CD4-positive, CD25-positive, alpha-beta regulatory T cell (primary cell): ENCODE results near the gene ASIC3. TPM values are rescaled to one million over a fixed set of nuclear protein-coding genes. Genes with fewer than 3 reads are reported as not detected.
A peak's percentile ranks its signal among the peaks of the same experiment; 100 is the strongest.

Experiments
- ATAC-seq, 2 donors: fragments of 150-1000 bp; cut with Tn5 transposase; one replicate each; pipeline ENCODE4 v1.10.0; 2021; ENCODE audit warnings: low read depth in 2 of 2, moderate number of reproducible peaks in 2 of 2, moderate library complexity in 1 of 2
- DNase-seq, 3 donors: peaks; one replicate each; pipeline versions ENCODE4 v3.0.0 to v3.0.0-alpha.2; 2012 to 2022; ENCODE audit warnings: mixed read lengths in 1 of 3
- H3K27ac ChIP-seq: one replicate; pipeline ENCODE4 v1.7.0; 2013; ENCODE audit warnings: mild to moderate bottlenecking, low read length; ENCODE audit not compliant: insufficient read depth, poor library complexity, severe bottlenecking
- H3K27me3 ChIP-seq: one replicate; pipeline ENCODE4 v1.7.0; 2013; ENCODE audit warnings: low read length; ENCODE audit not compliant: control insufficient read depth, insufficient read depth
- H3K36me3 ChIP-seq: one replicate; pipeline ENCODE4 v1.7.0; 2013; ENCODE audit warnings: mild to moderate bottlenecking, low read length, moderate library complexity; ENCODE audit not compliant: control insufficient read depth, insufficient read depth
- H3K4me1 ChIP-seq: 2 replicates; pipeline ENCODE4 v1.7.0; 2013; ENCODE audit warnings: mild to moderate bottlenecking, low read length; ENCODE audit not compliant: insufficient read depth, control insufficient read depth, poor library complexity, severe bottlenecking
- H3K4me3 ChIP-seq: one replicate; pipeline ENCODE4 v1.7.0; 2013; ENCODE audit warnings: low read depth, mild to moderate bottlenecking, low read length, moderate library complexity
- H3K9me3 ChIP-seq, 2 experiments: 1 replicate in 1 of 2; 2 replicates in 1 of 2; pipeline ENCODE4 v1.7.0; 2013; ENCODE audit warnings: low read length in 2 of 2, mild to moderate bottlenecking in 1 of 2, moderate library complexity in 1 of 2; ENCODE audit not compliant: control insufficient read depth in 2 of 2
- H3K27ac Mint-ChIP-seq, 3 donors: one replicate each; pipeline ENCODE4 v1.8.0; 2020 to 2022; ENCODE audit warnings: mild to moderate bottlenecking in 3 of 3, mixed read lengths in 3 of 3, moderate library complexity in 2 of 3
- H3K27me3 Mint-ChIP-seq: one replicate; pipeline ENCODE4 v1.8.0; 2022; ENCODE audit warnings: mild to moderate bottlenecking, mixed read lengths
- H3K36me3 Mint-ChIP-seq: one replicate; pipeline ENCODE4 v1.8.0; 2020; ENCODE audit warnings: mixed read lengths
- H3K4me1 Mint-ChIP-seq, 4 donors: one replicate each; pipeline ENCODE4 v1.8.0; 2020 to 2022; ENCODE audit warnings: mixed read lengths in 4 of 4, mild to moderate bottlenecking in 1 of 4
- H3K4me3 Mint-ChIP-seq, 4 donors: one replicate each; pipeline ENCODE4 v1.8.0; 2020 to 2022; ENCODE audit warnings: mild to moderate bottlenecking in 4 of 4, mixed read lengths in 4 of 4, moderate library complexity in 3 of 4
- H3K9me3 Mint-ChIP-seq, 7 donors: one replicate each; pipeline ENCODE4 v1.8.0; 2020 to 2022; ENCODE audit warnings: mixed read lengths in 7 of 7, mild to moderate bottlenecking in 3 of 7, moderate library complexity in 2 of 7
- polyA plus RNA-seq, 4 donors: library from polyadenylated mRNA; unstranded; fragments of 300-500 nt; fragmentation: Illumina TruSeq; gene quantifications; one replicate each; pipeline ENCODE4 v1.2.3, GENCODE V29; 2021
- total RNA-seq: library from RNA; stranded (reverse); gene quantifications from one replicate; pipeline ENCODE4 v1.2.3, GENCODE V29; 2022

The ASIC3 gene
- total and polyA plus RNA-seq, 5 donors from 2014 or later, result 5.9 TPM; not detected in 4

DNA sequence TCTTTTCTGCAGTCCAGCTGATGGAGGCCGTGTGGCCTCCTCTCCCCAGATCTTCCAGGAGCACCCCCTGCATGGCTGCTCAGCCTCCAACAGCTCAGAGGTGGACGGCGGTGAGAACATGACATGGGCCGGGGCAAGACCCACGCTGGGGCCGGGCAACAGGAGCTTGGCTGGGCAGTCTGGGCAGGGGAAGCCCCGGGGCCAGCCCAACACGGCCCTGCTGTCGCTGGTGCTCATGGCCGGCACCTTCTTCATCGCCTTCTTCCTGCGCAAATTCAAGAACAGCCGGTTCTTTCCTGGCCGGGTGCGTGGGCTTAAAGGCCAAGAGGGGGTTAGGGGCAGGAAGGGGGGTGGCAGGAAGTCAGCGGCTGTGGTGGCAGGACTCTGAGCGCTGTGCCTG is 25.7 kb downstream of the ASIC3 start:
- no peaks in the 10 kb centered on the region for H3K9me3 Mint-ChIP-seq
- ATAC-seq (no peak), DNase-seq (no peak)
- peaks cover 0 to 10% (median 2%) of the 10 kb centered on the region in 4 donors for H3K4me1 Mint-ChIP-seq
- no peak overlapping the region for H3K27ac ChIP-seq
- peaks cover 10% of the 10 kb centered on the region for H3K36me3 Mint-ChIP-seq
- no peak overlapping the region for H3K27ac Mint-ChIP-seq
- peaks cover 32% of the 10 kb centered on the region for H3K36me3 ChIP-seq
- H3K9me3 ChIP-seq, result no peaks in the 10 kb centered on the region
- H3K27me3 ChIP-seq, result no peaks in the 10 kb centered on the region
- H3K4me3 ChIP-seq, result no peak overlapping the region
- H3K27me3 Mint-ChIP-seq, result no peaks in the 10 kb centered on the region
- H3K4me3 Mint-ChIP-seq, result no peak overlapping the region
- H3K4me1 ChIP-seq, result no peaks in the 10 kb centered on the region

DNA sequence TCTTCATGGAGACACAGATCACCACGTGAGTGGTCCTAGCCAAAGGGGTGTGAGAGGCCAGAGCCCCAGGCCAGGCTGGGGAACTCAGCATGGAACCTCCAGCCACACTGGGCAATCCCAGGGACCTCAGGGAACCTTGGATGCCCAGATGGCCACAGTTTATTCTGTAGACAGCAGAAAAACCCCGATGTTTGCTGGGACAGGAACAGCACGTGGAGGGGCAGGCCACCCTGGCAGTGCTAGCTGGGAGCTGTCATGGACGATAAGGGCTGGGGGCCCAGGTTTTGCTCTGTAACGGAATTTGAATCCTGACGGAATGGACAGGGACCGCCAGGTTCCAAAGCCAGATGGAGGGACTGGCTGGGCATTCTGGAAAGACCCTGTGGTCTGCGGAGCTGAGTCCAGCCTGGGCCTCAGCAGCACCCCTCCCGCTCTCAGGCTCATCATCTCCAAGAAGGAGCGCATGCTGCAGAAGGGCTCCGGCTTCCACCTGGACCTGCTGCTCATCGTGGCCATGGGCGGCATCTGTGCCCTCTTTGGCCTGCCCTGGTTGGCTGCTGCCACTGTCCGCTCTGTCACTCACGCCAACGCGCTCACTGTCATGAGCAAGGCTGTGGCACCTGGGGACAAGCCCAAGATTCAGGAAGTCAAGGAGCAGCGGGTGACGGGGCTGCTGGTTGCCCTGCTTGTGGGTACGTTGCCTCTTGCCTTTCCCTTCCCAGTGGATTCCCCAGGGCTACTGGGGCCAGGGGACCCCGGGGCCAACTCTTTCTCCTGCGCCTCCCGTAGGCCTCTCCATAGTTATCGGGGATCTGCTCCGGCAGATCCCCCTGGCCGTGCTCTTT is 26.7 kb downstream of the ASIC3 start:
- no peak overlapping the region for H3K4me3 Mint-ChIP-seq
- Histone ChIP-seq H3K4me3 (no peak overlapping the region), H3K27ac (no peak overlapping the region), H3K4me1 (peaks cover 10% of the 10 kb centered on the region), H3K9me3 (no peaks in the 10 kb centered on the region), H3K36me3 (peaks cover 22% of the 10 kb centered on the region), H3K27me3 (no peaks in the 10 kb centered on the region)
- H3K36me3 Mint-ChIP-seq, result peaks cover 6% of the 10 kb centered on the region
- no peaks in the 10 kb centered on the region for H3K9me3 Mint-ChIP-seq
- DNase-seq (no peak), ATAC-seq (no peak)
- H3K4me1 Mint-ChIP-seq, result peaks cover 0 to 20% (median 4%) of the 10 kb centered on the region in 4 donors
- no peaks in the 10 kb centered on the region for H3K27me3 Mint-ChIP-seq
- H3K27ac Mint-ChIP-seq, result no peak overlapping the region

DNA sequence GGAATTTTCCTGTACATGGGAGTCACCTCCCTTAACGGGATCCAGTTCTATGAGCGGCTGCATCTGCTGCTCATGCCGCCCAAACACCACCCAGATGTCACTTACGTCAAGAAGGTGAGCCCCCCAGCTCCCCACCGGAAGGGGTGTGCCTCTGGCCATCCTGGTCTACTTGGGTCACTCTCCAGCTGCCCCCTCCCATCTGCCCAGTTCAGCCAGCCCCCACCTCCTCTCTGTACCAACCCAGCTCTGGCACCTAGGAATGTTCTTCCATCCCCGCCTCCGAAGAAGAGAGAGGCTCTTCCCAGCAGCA is 27.3 kb downstream of the ASIC3 start:
- Histone ChIP-seq H3K4me1 (peaks cover 12% of the 10 kb centered on the region), H3K4me3 (no peak overlapping the region), H3K9me3 (no peaks in the 10 kb centered on the region), H3K27me3 (no peaks in the 10 kb centered on the region), H3K36me3 (peaks cover 22% of the 10 kb centered on the region), H3K27ac (no peak overlapping the region)
- ATAC-seq, result no peak
- Mint-ChIP-seq H3K36me3 (peaks cover 6% of the 10 kb centered on the region), H3K27me3 (no peaks in the 10 kb centered on the region), H3K4me1 (peaks cover 0 to 22% (median 4%) of the 10 kb centered on the region in 4 donors), H3K4me3 (no peak overlapping the region), H3K9me3 (no peaks in the 10 kb centered on the region), H3K27ac (no peak overlapping the region)
- no peak for DNase-seq

DNA sequence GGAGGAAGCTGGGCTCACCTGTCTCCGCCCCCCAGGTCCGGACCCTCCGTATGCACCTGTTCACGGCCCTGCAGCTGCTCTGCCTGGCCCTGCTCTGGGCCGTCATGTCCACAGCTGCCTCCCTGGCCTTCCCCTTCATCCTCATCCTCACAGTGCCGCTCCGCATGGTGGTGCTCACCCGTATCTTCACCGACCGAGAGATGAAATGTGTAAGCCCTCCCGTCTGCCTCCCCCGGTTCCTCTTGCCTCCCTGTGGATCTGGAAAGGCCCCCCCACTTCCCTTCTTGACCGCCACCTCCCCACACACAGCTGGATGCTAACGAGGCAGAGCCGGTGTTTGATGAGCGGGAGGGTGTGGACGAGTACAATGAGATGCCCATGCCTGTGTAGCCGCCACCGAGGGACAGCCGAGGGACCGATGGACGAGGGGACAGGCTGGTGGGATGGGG is 27.7 kb downstream of the ASIC3 start:
- Mint-ChIP-seq H3K27me3 (no peaks in the 10 kb centered on the region), H3K4me1 (peaks cover 0 to 22% (median 4%) of the 10 kb centered on the region in 4 donors), H3K36me3 (peaks cover 6% of the 10 kb centered on the region), H3K27ac (peak overlapping the region in 1 of 3 donors; percentile 32), H3K9me3 (no peaks in the 10 kb centered on the region), H3K4me3 (no peak overlapping the region)
- H3K27me3 ChIP-seq, result no peaks in the 10 kb centered on the region
- no peak for DNase-seq
- ATAC-seq, result no peak
- no peaks in the 10 kb centered on the region for H3K9me3 ChIP-seq
- H3K4me3 ChIP-seq, result no peak overlapping the region
- H3K36me3 ChIP-seq, result peaks cover 22% of the 10 kb centered on the region
- H3K27ac ChIP-seq, result no peak overlapping the region
- peaks cover 15% of the 10 kb centered on the region for H3K4me1 ChIP-seq

DNA sequence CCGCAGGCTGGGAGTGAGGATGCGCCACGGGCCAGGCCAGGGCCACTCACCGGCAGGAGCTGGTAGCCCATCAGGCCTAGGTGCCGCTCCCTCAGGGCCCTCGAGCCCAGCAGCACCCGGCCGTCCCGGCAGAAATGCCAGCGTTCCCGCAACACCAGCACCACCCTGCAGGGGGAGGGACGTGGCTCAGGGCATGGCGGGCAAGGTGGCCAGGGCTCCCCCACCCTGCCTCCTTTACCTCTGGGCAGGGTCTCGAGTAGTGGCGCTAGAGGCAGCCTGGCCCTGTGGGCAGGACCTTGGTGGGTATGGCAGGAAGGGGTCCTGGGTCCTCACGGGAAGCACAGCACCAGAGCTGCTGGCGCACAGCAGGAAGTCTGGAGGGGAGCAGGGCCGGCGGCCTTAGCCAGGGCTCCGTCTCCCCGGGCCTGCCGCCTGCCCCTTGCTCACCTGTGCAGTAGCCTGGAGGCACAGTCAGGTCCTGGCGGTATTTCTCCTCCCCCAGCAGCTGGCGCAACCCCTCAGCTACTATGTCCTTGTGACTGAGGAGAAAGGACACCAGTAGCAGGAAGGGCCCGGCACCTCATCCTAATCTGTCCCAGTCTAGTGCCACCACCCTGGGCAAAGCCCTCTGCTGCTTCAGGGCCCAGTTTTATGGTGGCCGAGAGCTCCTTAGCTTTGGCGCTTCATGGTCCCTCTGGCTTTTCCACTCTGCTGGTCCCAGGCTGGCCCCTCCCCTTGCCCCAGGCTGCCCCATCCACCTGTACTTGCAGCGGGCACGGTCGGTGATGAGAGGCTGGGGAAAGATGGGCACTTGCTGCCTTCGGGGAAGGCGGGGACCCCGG is 28.8 kb downstream of the ASIC3 start:
- Histone ChIP-seq H3K36me3 (peaks cover 17% of the 10 kb centered on the region), H3K27me3 (no peaks in the 10 kb centered on the region), H3K4me3 (no peak overlapping the region), H3K4me1 (peaks cover 26% of the 10 kb centered on the region), H3K27ac (no peak overlapping the region), H3K9me3 (no peaks in the 10 kb centered on the region)
- Mint-ChIP-seq H3K4me3 (peak overlapping the region in 1 of 4 donors; percentile 40), H3K27ac (no peak overlapping the region), H3K4me1 (peaks cover 0 to 26% (median 4%) of the 10 kb centered on the region in 4 donors), H3K36me3 (peaks cover 2% of the 10 kb centered on the region), H3K27me3 (no peaks in the 10 kb centered on the region), H3K9me3 (no peaks in the 10 kb centered on the region)
- DNase-seq (no peak), ATAC-seq (no peak)

DNA sequence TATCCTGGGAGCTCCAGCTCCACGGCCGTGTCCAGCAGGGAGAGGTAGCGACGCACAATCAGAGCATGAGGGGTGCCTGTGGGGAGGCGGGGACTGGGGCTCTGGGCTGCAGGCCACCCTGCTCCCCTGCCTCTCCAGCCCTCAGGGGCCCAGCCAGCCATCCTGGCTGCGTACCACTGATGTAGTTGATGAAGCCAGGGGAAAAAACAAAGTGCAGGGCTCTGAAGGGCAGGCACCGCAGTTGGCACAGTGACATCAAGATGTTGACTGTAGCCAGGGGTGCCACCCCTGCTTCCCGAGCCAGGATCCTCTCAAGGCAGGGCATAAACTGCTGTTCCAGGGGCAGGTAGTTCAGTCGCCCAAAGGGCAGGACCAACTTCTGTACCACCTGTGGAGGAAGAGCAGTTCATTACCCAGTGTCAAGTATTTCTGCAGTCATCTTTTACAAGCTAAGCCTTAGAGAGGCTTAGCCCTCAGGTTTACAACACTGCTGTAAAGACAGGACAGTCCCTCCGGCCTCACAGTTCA is 29.4 kb downstream of the ASIC3 start:
- peak overlapping the region in 2 of 3 donors; percentile 72 to 86 for H3K27ac Mint-ChIP-seq

DNA sequence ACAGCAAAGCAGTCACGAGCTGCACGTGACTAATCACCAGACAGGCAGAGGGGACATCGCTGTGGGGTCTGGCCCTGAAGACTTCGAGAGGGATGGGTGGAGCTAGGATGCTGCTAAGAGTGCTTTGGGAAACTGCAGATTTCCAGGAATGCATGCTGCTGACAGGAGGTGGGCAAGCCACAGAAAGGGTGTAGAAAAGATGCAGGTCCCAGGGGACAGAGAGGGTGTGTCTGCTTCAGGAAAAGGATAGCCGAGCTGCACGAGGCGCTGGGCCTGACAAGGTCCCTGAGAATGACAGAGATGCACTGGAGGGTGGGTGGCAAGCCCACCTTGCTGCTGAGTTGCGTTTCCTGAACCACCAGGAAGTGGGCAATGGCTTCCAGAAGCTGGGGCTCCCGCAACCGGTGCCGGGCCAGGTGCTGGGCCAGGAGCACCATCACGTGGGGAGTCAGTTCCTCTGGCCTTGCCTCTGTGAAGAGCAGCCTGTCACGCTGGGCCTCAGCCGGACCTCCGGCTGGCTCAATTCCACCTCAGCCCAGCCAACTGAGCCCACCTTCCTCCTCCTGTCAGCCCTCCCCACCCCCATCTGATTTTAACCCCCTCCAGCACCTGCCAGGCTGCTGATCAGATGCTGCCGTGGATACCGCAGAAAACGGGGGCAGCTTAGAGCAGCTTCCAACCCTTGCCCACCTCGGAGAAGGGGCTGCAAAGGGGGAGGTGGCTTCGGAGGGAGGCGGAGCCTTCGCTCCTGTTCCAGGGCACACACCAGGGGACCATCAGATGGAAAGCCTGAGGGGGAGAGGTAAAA is 30.1 kb downstream of the ASIC3 start:
- H3K27me3 Mint-ChIP-seq, result no peaks in the 10 kb centered on the region
- Histone ChIP-seq H3K27me3 (no peaks in the 10 kb centered on the region), H3K4me3 (no peak overlapping the region), H3K36me3 (peaks cover 17% of the 10 kb centered on the region), H3K9me3 (no peaks in the 10 kb centered on the region), H3K27ac (no peak overlapping the region), H3K4me1 (peaks cover 37% of the 10 kb centered on the region)
- H3K36me3 Mint-ChIP-seq, result no peaks in the 10 kb centered on the region
- no peaks in the 10 kb centered on the region for H3K9me3 Mint-ChIP-seq
- peak overlapping the region; percentile 66 to 88 (median 68) for H3K4me3 Mint-ChIP-seq
- peaks cover 0 to 34% (median 9%) of the 10 kb centered on the region in 4 donors for H3K4me1 Mint-ChIP-seq
- no peak for DNase-seq
- H3K27ac Mint-ChIP-seq, result peak overlapping the region; percentile 72 to 94 (median 86)
- ATAC-seq, result no peak

More for the DNA sequence above, 29.4 kb downstream of the ASIC3 start:
- DNase-seq (no peak), ATAC-seq (no peak)
- Mint-ChIP-seq H3K27me3 (no peaks in the 10 kb centered on the region), H3K9me3 (no peaks in the 10 kb centered on the region), H3K36me3 (no peaks in the 10 kb centered on the region), H3K4me3 (peak overlapping the region in 3 of 4 donors; percentile 63 to 70 (median 67)), H3K4me1 (peaks cover 0 to 31% (median 6%) of the 10 kb centered on the region in 4 donors)
- H3K9me3 ChIP-seq, result no peaks in the 10 kb centered on the region
- no peak overlapping the region for H3K27ac ChIP-seq
- peaks cover 33% of the 10 kb centered on the region for H3K4me1 ChIP-seq
- no peak overlapping the region for H3K4me3 ChIP-seq
- no peaks in the 10 kb centered on the region for H3K27me3 ChIP-seq
- H3K36me3 ChIP-seq, result peaks cover 17% of the 10 kb centered on the region
